NCI-H1694 treated with DMSO at 0.1 percent for 48 hours (cell line): ENCODE results near the gene KRT9.

Experiments used
- DNase-seq: peaks from one replicate; lab custom pipeline; 2025; lab: John Stamatoyannopoulos, UW

The KRT9 gene

GRCh38 chr17:41527063-41528023 lies 44.5 kb downstream of the KRT9 start:
- DNase-seq, result no peak

DNA sequence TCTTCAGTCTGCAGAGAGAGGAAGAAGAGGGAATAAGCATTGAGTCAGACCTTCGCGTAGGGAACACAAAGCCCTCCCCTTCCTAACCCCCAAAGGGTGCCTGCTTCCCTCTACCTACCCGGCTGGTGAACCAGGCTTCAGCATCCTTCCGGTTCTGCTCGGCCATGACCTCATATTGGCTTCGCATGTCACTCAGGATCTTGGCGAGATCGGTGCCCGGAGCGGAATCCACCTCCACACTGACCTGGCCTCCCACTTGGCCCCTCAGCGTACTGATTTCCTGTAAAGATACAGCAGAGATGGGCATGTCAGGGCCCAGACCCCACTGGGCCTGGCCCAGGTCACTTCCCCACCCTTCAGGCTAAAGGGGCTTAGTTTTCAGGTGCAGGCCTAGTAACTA lies 47.6 kb downstream of the KRT9 start:
- DNase-seq, result no peak

- peak; percentile 33 for DNase-seq
Observed at GRCh38 chr17:41523787-41524186, 48.1 kb downstream of the KRT9 start.

- no peak for DNase-seq
Observed at GRCh38 chr17:41523225-41523593, 48.6 kb downstream of the KRT9 start.

DNA sequence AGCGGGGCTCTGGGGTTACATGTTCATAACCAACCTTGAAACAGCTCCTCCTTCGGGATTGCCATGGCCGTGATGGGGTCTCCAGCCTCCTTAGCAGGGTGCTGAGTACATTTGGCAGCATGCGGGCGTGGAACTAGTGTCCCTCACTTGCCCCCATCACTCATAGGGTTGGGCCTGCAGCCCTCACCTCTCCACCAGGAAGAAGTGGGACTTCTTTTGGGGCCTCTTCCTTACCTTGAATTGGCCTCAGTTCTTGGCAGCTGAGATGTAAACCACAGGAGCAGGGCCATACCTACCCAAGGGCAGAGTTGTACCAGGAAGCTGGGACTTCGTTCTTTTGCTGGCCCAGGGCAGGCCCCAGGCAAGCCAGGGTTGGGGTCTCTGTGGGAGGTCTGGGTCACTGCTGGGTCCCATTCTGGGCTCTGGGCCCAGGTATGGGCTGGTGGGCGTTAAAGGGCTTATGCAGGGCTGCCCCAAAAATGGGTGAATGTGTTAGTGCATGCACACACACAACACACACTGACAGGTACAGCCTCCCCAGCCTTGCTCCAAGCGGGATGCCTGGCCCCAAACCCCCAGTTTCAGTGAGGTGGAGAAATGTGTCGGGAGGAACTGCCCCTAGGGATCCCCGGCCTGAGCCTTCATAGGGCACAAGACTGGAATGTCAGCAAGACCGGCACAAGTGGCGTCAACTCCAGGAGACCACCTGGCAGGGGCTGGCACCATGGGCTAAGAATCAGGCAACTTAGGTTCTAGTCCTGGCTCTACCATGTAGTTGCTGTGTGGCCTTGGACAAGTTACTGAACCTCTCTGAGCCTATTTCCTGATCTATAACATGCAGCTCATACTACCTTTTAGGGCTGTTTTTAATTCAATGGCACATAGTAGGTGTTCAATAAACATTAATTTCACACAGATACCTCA lies 49.3 kb downstream of the KRT9 start:
- DNase-seq, result no peak

DNA sequence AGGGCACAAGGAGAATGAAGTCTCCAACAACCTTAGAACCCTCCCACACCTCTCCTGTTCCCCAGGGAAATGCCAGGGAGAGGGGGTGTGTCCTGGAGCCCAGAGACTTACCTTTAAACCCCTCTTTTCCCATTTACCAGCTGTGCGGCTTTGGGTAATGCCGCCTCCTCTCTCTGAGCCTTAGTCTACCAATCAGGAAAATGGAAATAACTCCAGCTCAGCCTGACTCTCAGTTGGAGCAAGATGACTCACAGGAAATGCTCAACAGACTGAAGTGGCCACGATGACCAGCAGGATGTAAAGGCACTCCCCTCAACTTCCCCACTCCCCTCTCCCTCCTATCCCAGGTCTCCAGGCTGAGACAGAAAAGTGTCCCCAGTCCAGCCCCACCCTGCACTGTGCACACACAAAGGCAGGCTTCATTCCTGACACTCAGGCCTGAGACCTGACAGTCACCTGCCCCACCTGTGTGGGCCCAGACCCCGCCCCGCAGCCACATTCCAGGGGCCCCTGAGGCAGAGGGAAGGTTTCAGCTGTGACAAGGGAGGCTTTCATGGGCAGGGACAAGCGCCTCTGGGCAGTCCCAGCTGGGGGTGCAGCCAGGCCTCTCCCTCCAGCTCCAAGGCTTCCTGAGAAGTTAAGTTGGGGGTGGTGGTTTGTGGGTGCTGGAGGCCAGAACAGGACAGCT lies 50.1 kb downstream of the KRT9 start:
- DNase-seq, result no peak

GRCh38 chr17:41520821-41521521 lies 50.9 kb downstream of the KRT9 start:
- DNase-seq, result peak; percentile 41

- DNase-seq, result peak; percentile 97
Observed at GRCh38 chr17:41519501-41520224, 52.2 kb downstream of the KRT9 start.

DNA sequence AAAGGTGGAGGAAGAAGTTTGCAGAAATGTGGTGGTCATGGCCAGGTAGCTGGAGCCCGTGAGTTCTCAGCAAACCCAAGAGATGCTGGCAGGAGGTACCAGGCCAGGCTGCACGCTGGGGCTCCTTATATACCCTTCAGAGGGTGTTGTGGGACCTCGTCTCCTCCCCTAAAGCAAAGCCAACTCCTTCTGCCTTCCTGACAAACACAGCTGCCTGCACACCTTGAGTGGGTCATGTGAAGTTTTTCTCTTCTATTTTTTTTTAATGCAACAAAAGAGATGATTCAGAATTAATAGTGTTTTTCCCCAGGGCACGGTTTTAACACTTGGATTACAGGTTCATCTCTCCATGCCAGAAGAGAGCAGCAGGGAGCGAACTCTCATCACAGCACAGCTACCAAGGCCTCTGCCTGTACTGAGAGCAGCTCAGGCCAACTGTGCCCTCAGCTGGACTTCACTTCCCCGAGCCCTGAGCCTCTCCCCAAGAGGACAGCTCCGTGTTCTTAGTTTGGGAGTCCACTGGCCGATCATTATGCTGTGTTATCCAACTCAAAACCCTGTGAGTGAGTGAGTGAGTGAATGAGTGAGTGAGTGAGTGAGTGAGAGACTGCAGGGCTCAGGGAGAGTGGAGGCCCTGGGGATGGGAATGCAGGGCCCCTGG lies 52.9 kb downstream of the KRT9 start, which contains the start of gene KRT15:
KRT15 (minus strand) TSS at position 102 of the 661 bp plus-strand sequence; CDS start at position 39, 63 bp downstream.
- DNase-seq, result peak; percentile 85

- DNase-seq, result no peak
Observed at GRCh38 chr17:41518031-41518430, 53.8 kb downstream of the KRT9 start.

GRCh38 chr17:41516830-41517283 lies 55.0 kb downstream of the KRT9 start:
- no peak for DNase-seq

DNA sequence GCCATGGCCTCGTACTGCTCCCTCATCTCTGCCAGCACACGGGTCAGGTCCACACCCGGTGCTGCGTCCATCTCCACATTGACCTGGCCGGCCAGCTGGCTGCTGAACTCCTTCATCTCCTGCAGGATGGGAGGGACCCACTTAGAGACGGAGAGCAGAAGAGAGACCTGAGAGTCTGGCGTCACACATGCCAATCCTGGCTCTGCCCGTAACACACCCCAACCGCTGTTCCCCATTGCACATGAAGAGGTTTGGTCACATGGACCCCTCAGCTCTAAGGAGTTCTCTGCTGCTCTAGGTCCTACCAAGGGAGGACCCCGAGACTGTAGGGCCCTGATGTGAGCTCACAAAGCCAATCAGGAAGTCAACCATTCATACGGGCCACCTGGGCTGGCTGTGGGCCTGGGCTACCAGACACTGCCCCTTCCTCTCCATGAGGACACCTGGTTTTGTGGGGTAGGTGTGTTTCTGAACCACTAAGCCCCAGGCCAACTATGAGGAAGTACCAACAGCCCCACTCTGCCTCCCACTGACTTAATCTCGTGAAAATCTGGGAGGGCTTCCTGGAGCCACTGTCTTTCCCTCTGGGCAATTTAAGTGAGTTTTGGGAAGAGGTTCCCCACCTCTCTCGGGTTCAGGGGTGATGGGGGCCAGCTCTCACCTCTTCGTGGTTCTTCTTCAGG lies 55.6 kb downstream of the KRT9 start:
- DNase-seq, result no peak
